ENCODE measurements around the gene RANBP10.
"Not testable (repeated sequence)": the region's sequence is repeated elsewhere in the genome, so short reads cannot be mapped to it uniquely, and the experiment has no call there.

Gene RANBP10

GRCh38 chr16:67775273-67775672 is 31.1 kb downstream of the RANBP10 start:
- DNase-seq: no peak

- DNase-seq: no peak
These were observed 31.9 kb downstream of the RANBP10 start for GRCh38 chr16:67774457-67774853.

- DNase-seq: no peak
These were observed 32.5 kb downstream of the RANBP10 start for GRCh38 chr16:67773569-67774456.

GRCh38 chr16:67773099-67773498 is 33.3 kb downstream of the RANBP10 start:
- DNase-seq: no peak

GRCh38 chr16:67770346-67770991 is 35.9 kb downstream of the RANBP10 start:
- no peak for DNase-seq

GRCh38 chr16:67767953-67768352 is 38.4 kb downstream of the RANBP10 start:
- no peak for DNase-seq

- no peak for DNase-seq
These were observed 40.1 kb downstream of the RANBP10 start for GRCh38 chr16:67766291-67766690.

- DNase-seq: no peak
These were observed 42.1 kb downstream of the RANBP10 start for GRCh38 chr16:67764158-67764667.

- DNase-seq: no peak
These were observed 43.3 kb downstream of the RANBP10 start for GRCh38 chr16:67763066-67763465.

GRCh38 chr16:67762385-67762784 is 44.0 kb downstream of the RANBP10 start:
- DNase-seq: no peak

GRCh38 chr16:67761924-67762323 is 44.4 kb downstream of the RANBP10 start:
- DNase-seq: no peak

GRCh38 chr16:67760956-67761230 is 45.5 kb downstream of the RANBP10 start:
- DNase-seq: no peak

- DNase-seq: no peak
These were observed 46.0 kb downstream of the RANBP10 start for GRCh38 chr16:67760206-67760955.

GRCh38 chr16:67758966-67759365 is 47.4 kb downstream of the RANBP10 start:
- no peak for DNase-seq

- no peak for DNase-seq
These were observed 48.4 kb downstream of the RANBP10 start for GRCh38 chr16:67758006-67758405.

- DNase-seq: no peak
These were observed 53.7 kb downstream of the RANBP10 start for GRCh38 chr16:67752641-67753040.

GRCh38 chr16:67751331-67751730 is 55.0 kb downstream of the RANBP10 start:
- not testable (repeated sequence) for DNase-seq

- no peak for DNase-seq
These were observed 55.9 kb downstream of the RANBP10 start for GRCh38 chr16:67750466-67750865.

- DNase-seq: no peak
These were observed 56.8 kb downstream of the RANBP10 start for GRCh38 chr16:67749436-67750078.

- DNase-seq: no peak
These were observed 57.5 kb downstream of the RANBP10 start for GRCh38 chr16:67748834-67749233.

- DNase-seq: no peak
These were observed 59.5 kb downstream of the RANBP10 start for GRCh38 chr16:67746846-67747245.

- DNase-seq: no peak
These were observed 65.2 kb downstream of the RANBP10 start for GRCh38 chr16:67741118-67741517.

- DNase-seq: no peak
These were observed 66.0 kb downstream of the RANBP10 start for GRCh38 chr16:67740391-67740790.

Measured in AML-193 (cell line).